HepG2 (cell line): ENCODE results near the gene REP15. TPM values are rescaled to one million over a fixed set of nuclear protein-coding genes. Genes with fewer than 3 reads are reported as not detected.

ENCODE experiments used
- CREM ChIP-seq, 2 experiments: sonication (generic) in 1 of 2; formaldehyde crosslinking in 1 of 2; IDR thresholded peaks; 2 replicates each; pipeline versions ENCODE4 v1.4.0 to v1.6.1; 2016 to 2020; ENCODE audit warnings: antibody characterized with exemption in 1 of 2, mild to moderate bottlenecking in 1 of 2, missing genetic modification reagents in 1 of 2
- FOXA3 ChIP-seq: IDR thresholded peaks from 2 replicates; pipeline ENCODE4 v1.6.1; 2016; ENCODE audit warnings: missing genetic modification reagents, missing compliant biosample characterization
- HDAC2 ChIP-seq: sonication (generic); formaldehyde crosslinking; IDR thresholded peaks from 2 replicates; pipeline ENCODE4 v1.4.0; 2020; ENCODE audit warnings: missing genetic modification reagents
- HNF1B ChIP-seq: sonication (generic); formaldehyde crosslinking; IDR thresholded peaks from 2 replicates; pipeline ENCODE4 v1.5.1; 2020; ENCODE audit warnings: mild to moderate bottlenecking, moderate library complexity, missing genetic modification reagents
- MYPOP ChIP-seq: sonication (generic); formaldehyde crosslinking; IDR thresholded peaks from 2 replicates; pipeline ENCODE4 v1.8.1; 2023; ENCODE audit warnings: mild to moderate bottlenecking, moderate library complexity, missing genetic modification reagents
- POLR2A ChIP-seq, 2 experiments: IDR thresholded peaks; 2 replicates each; pipeline ENCODE4 v1.6.1; 2011; ENCODE audit warnings: low read depth in 2 of 2, low read length in 2 of 2, mild to moderate bottlenecking in 1 of 2, moderate library complexity in 1 of 2; ENCODE audit not compliant: insufficient read depth in 1 of 2
- REXO4 ChIP-seq: sonication (generic); formaldehyde crosslinking; IDR thresholded peaks from 2 replicates; pipeline ENCODE4 v1.8.0; 2022; ENCODE audit warnings: missing genetic modification reagents, mild to moderate bottlenecking, borderline replicate concordance
- SATB2 ChIP-seq: sonication (generic); formaldehyde crosslinking; IDR thresholded peaks from 2 replicates; pipeline ENCODE4 v1.5.0; 2020; ENCODE audit warnings: missing genetic modification reagents
- SRF ChIP-seq: IDR thresholded peaks from 2 replicates; pipeline ENCODE4 v1.6.1; 2011; ENCODE audit warnings: mild to moderate bottlenecking, low read depth, low read length, moderate library complexity
- SUZ12 ChIP-seq: fragments of 150-350 bp; IDR thresholded peaks from 2 replicates; pipeline ENCODE4 v1.6.1; 2014; ENCODE audit warnings: low read depth, low read length
- TRIM22 ChIP-seq: fragments of 450-650 bp; IDR thresholded peaks from 2 replicates; pipeline ENCODE4 v1.6.1; 2017
- YY1 ChIP-seq: IDR thresholded peaks from 2 replicates; pipeline ENCODE4 v1.6.1; 2011; ENCODE audit warnings: low read length, low read depth, moderate library complexity, mild to moderate bottlenecking; ENCODE audit not compliant: insufficient read depth, insufficient replicate concordance
- ZC3H13 ChIP-seq: sonication (generic); formaldehyde crosslinking; IDR thresholded peaks from 2 replicates; pipeline ENCODE4 v1.8.1; 2023; ENCODE audit warnings: mild to moderate bottlenecking, missing genetic modification reagents, moderate library complexity
- ZFY ChIP-seq: sonication (generic); formaldehyde crosslinking; IDR thresholded peaks from 2 replicates; pipeline ENCODE4 v1.4.0; 2020; ENCODE audit warnings: missing genetic modification reagents
- ZMYM3 ChIP-seq: sonication (generic); formaldehyde crosslinking; IDR thresholded peaks from 2 replicates; pipeline ENCODE4 v1.5.1; 2020; ENCODE audit warnings: mild to moderate bottlenecking, missing genetic modification reagents
- ZNF574 ChIP-seq: sonication (generic); formaldehyde crosslinking; IDR thresholded peaks from 2 replicates; pipeline ENCODE4 v1.4.0; 2020; ENCODE audit warnings: missing genetic modification reagents
- ZNF609 ChIP-seq: sonication (generic); formaldehyde crosslinking; IDR thresholded peaks from 2 replicates; pipeline ENCODE4 v1.4.0; 2020; ENCODE audit warnings: mild to moderate bottlenecking, missing genetic modification reagents, borderline replicate concordance
- ZNF703 ChIP-seq: sonication (generic); formaldehyde crosslinking; IDR thresholded peaks from 2 replicates; pipeline ENCODE4 v1.5.1; 2020; ENCODE audit warnings: missing genetic modification reagents, mild to moderate bottlenecking, moderate library complexity, borderline replicate concordance
- polyA plus RNA-seq, 8 experiments: library from polyadenylated mRNA; depleted of rRNA in 3 of 8; stranded (reverse) in 7 of 8; unstranded in 1 of 8; fragments of >200 nt; fragmentation: Illumina TruSeq in 4 of 8; extraction: Trizol in 4 of 8; gene quantifications; 2 replicates each; pipeline versions ENCODE4 v1.2.1 to v1.2.3, GENCODE V29; 2011 to 2016; ENCODE audit warnings: low read depth in 4 of 8, missing spikeins in 1 of 8, mixed read lengths in 1 of 8; ENCODE audit not compliant: insufficient read depth in 1 of 8
- total RNA-seq, 5 experiments: library from RNA; depleted of rRNA; stranded (reverse); fragments of >200 nt; fragmentation: Illumina TruSeq; extraction: Trizol; gene quantifications; 2 replicates each; pipeline ENCODE4 v1.2.3, GENCODE V29; 2016; ENCODE audit warnings: low read depth in 1 of 5

REP15 gene
- total and polyA plus RNA-seq, 2 of the 13 experiments (the other 11 are each of a cell fraction or from before 2014, with no cell fraction given): 0.12 to 0.64 TPM

GRCh38 chr12:27705263-27705662 lies 9.0 kb downstream of the REP15 start (continued):
- no peak for TF ChIP-seq ZNF703 (CRISPR knock-in tag)
- no peak for TF ChIP-seq CREM (IDR thresholded peaks at IDR 0.05)
- no peak for TF ChIP-seq CREM (CRISPR knock-in tag; IDR thresholded peaks at IDR 0.05)
- TF ChIP-seq SRF: no peak
- TF ChIP-seq POLR2A (IDR thresholded peaks at IDR 0.05; ENCODE audit: insufficient read depth in 1 of 2, low read depth in 2 of 2, low read length in 2 of 2): peak; percentile 70 to 80
- peak; percentile 28; the same call in 1 of the 2 replicates for TF ChIP-seq ZMYM3
- TF ChIP-seq FOXA3 (CRISPR knock-in tag): peak; percentile 37; the same call in 1 of the 2 replicates
- peak; percentile 73; the same call in 1 of the 2 replicates for TF ChIP-seq HDAC2
- TF ChIP-seq TRIM22: no peak
- 0 out of 2 replicates have a peak, but pooled peaks have one; percentile 27 for TF ChIP-seq MYPOP (CRISPR knock-in tag)
- TF ChIP-seq ZC3H13 (CRISPR knock-in tag): no peak
- no peak for TF ChIP-seq SATB2 (CRISPR knock-in tag)
- TF ChIP-seq ZNF609 (CRISPR knock-in tag): 0 out of 2 replicates have a peak, but pooled peaks have one; percentile 20
- peak; percentile 58 for TF ChIP-seq YY1
- peak; percentile 82 for TF ChIP-seq ZNF574
- no peak for TF ChIP-seq SUZ12
- TF ChIP-seq ZFY: peak; percentile 51
- TF ChIP-seq HNF1B (CRISPR knock-in tag): 0 out of 2 replicates have a peak, but pooled peaks have one; percentile 36
- TF ChIP-seq REXO4 (CRISPR knock-in tag): no peak
